ENCODE measurements around the gene TOP3A.
A peak's percentile ranks its signal among the peaks of the same experiment; 100 is the strongest.

TOP3A gene

GRCh38 chr17:18324140-18325050 lies 9.6 kb upstream of the TOP3A start:
- Histone ChIP-seq H3K4me3 (ENCODE audit: low read depth, low read length) (no peak overlapping the region), H3K9me3 (no peaks in the 10 kb centered on the region), H3K27me3 (no peaks in the 10 kb centered on the region), H3K4me1 (no peaks in the 10 kb centered on the region), H3K36me3 (peaks cover 7% of the 10 kb centered on the region)
- DNase-seq = no peak
- TF ChIP-seq CTCF (IDR thresholded peaks at IDR 0.05; ENCODE audit: low read depth, low read length) = no peak

- Histone ChIP-seq H3K27me3 (no peaks in the 10 kb centered on the region), H3K4me1 (no peaks in the 10 kb centered on the region), H3K9me3 (no peaks in the 10 kb centered on the region), H3K36me3 (peaks cover 7% of the 10 kb centered on the region), H3K4me3 (ENCODE audit: low read depth, low read length) (no peak overlapping the region)
- no peak for TF ChIP-seq CTCF (IDR thresholded peaks at IDR 0.05; ENCODE audit: low read depth, low read length)
- no peak for DNase-seq
Observed at GRCh38 chr17:18323507-18324139, 8.8 kb upstream of the TOP3A start.

DNA sequence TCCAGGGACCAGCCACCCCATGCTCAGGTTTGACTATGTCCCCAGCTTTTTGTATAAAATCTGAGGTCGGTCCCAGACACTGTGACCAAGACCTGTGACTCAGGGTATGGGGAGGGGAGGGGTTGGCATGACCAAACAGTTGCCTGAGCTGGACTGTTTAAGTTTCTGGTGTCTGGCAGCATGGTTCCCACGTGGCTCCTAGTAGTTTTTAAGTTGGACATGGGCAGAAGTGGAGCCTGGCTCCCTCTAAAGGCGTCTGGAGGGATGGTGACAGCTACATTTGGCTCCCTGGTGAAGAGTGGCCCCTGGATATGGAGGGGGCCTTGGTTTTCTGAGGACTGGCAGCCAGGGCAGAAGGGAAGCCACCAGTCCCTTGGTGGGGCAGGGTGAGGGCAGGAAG lies 8.2 kb upstream of the TOP3A start:
- Histone ChIP-seq H3K9me3 (no peaks in the 10 kb centered on the region), H3K4me3 (ENCODE audit: low read depth, low read length) (no peak overlapping the region), H3K36me3 (peaks cover 7% of the 10 kb centered on the region), H3K4me1 (no peaks in the 10 kb centered on the region), H3K27me3 (no peaks in the 10 kb centered on the region)
- DNase-seq = no peak
- no peak for TF ChIP-seq CTCF (IDR thresholded peaks at IDR 0.05; ENCODE audit: low read depth, low read length)

- H3K36me3 ChIP-seq = peaks cover 7% of the 10 kb centered on the region
- no peaks in the 10 kb centered on the region for H3K4me1 ChIP-seq
- no peak for DNase-seq
- no peak overlapping the region for H3K4me3 ChIP-seq (ENCODE audit: low read depth, low read length)
- TF ChIP-seq CTCF (IDR thresholded peaks at IDR 0.05; ENCODE audit: low read depth, low read length) = no peak
- no peaks in the 10 kb centered on the region for H3K9me3 ChIP-seq
- H3K27me3 ChIP-seq = no peaks in the 10 kb centered on the region
Observed at GRCh38 chr17:18322522-18322921, 7.7 kb upstream of the TOP3A start.

DNA sequence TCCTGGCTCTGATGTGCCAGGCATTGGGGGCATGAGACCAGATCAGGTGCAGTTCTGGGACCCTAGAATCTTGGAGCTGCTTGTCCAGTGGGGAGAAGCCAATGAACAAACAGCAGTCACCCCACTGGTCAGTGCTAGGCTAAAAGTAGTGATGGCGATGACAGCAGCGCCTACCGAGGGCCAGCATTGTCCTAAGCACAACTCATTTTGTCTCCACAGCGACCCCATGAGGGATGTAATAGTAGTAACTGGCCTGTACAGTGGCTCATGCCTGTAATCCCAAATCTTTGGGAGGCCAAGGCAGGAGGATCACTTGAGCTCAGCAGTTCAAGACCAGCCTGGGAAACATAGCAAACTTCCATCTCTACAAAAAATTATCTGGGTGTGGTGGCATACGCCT lies 6.5 kb upstream of the TOP3A start:
- no peaks in the 10 kb centered on the region for H3K27me3 ChIP-seq
- H3K36me3 ChIP-seq = peaks cover 7% of the 10 kb centered on the region
- DNase-seq = no peak
- no peaks in the 10 kb centered on the region for H3K9me3 ChIP-seq
- H3K4me3 ChIP-seq (ENCODE audit: low read depth, low read length) = no peak overlapping the region
- TF ChIP-seq CTCF (IDR thresholded peaks at IDR 0.05; ENCODE audit: low read depth, low read length) = peak; percentile 11; the same call in 1 of the 2 replicates
- no peaks in the 10 kb centered on the region for H3K4me1 ChIP-seq

- Histone ChIP-seq H3K4me1 (no peaks in the 10 kb centered on the region), H3K36me3 (peaks cover 7% of the 10 kb centered on the region), H3K27me3 (no peaks in the 10 kb centered on the region), H3K4me3 (ENCODE audit: low read depth, low read length) (no peak overlapping the region), H3K9me3 (no peaks in the 10 kb centered on the region)
- TF ChIP-seq CTCF (IDR thresholded peaks at IDR 0.05; ENCODE audit: low read depth, low read length) = no peak
- no peak for DNase-seq
Observed at GRCh38 chr17:18320301-18320700, 5.5 kb upstream of the TOP3A start.

Measured in BE2C (cell line).